Liver (tissue), 9 donors: ENCODE results near the gene PTPRB. TPM values are rescaled to one million over a fixed set of nuclear protein-coding genes. Genes with fewer than 3 reads are reported as not detected.
A peak's percentile ranks its signal among the peaks of the same experiment; 100 is the strongest.

Source experiments
- DNase-seq: peaks from one replicate; pipeline ENCODE4 v3.0.0-alpha.2; 2017; ENCODE audit warnings: low spot score
- H3K27ac ChIP-seq, 2 donors: one replicate each; pipeline ENCODE4 v1.7.0; 2013; ENCODE audit warnings: inconsistent platforms in 2 of 2, low read length in 2 of 2, control low read depth in 1 of 2, low read depth in 1 of 2, mild to moderate bottlenecking in 1 of 2
- H3K27me3 ChIP-seq, 4 donors: one replicate each; pipeline versions ENCODE4 v1.6.1 to v1.7.0; 2013; ENCODE audit warnings: low read length in 3 of 4, inconsistent platforms in 1 of 4, mild to moderate bottlenecking in 1 of 4, moderate library complexity in 1 of 4; ENCODE audit not compliant: control insufficient read depth in 4 of 4, insufficient read depth in 4 of 4
- H3K36me3 ChIP-seq, 4 donors: one replicate each; pipeline versions ENCODE4 v1.6.1 to v1.7.0; 2013; ENCODE audit warnings: low read length in 3 of 4, mild to moderate bottlenecking in 3 of 4, low read depth in 1 of 4, moderate library complexity in 1 of 4; ENCODE audit not compliant: control insufficient read depth in 4 of 4, insufficient read depth in 3 of 4
- H3K4me1 ChIP-seq, 4 donors: one replicate each; pipeline versions ENCODE4 v1.6.1 to v1.7.0; 2013; ENCODE audit warnings: low read length in 3 of 4, mild to moderate bottlenecking in 3 of 4, moderate library complexity in 1 of 4; ENCODE audit not compliant: control insufficient read depth in 4 of 4, insufficient read depth in 4 of 4
- H3K4me3 ChIP-seq, 3 donors: one replicate each; pipeline versions ENCODE4 v1.6.1 to v1.7.0; 2013; ENCODE audit warnings: low read length in 3 of 3, control low read depth in 1 of 3, low read depth in 1 of 3, mild to moderate bottlenecking in 1 of 3
- H3K9ac ChIP-seq, 2 donors: one replicate each; pipeline ENCODE4 v1.7.0; 2013; ENCODE audit warnings: low read length in 2 of 2, mild to moderate bottlenecking in 2 of 2, moderate library complexity in 2 of 2, control low read depth in 1 of 2, low read depth in 1 of 2
- H3K9me3 ChIP-seq, 4 donors: one replicate each; pipeline versions ENCODE4 v1.6.1 to v1.7.0; 2013; ENCODE audit warnings: low read length in 3 of 4; ENCODE audit not compliant: control insufficient read depth in 4 of 4
- EGR1 ChIP-seq, 2 donors: IDR thresholded peaks; 2 replicates each; pipeline ENCODE4 v1.6.1; 2016 to 2018; ENCODE audit warnings: antibody characterized with exemption in 2 of 2, low read depth in 2 of 2
- FOXA1 ChIP-seq: IDR thresholded peaks from 2 replicates; pipeline ENCODE4 v1.6.1; 2016; ENCODE audit warnings: antibody characterized with exemption
- FOXA2 ChIP-seq: IDR thresholded peaks from 2 replicates; pipeline ENCODE4 v1.6.1; 2016; ENCODE audit warnings: antibody characterized with exemption
- GABPA ChIP-seq, 2 donors: IDR thresholded peaks in 1 of 2; conservative IDR thresholded peaks in 1 of 2; 2 replicates each; pipeline ENCODE4 v1.6.1; 2016; ENCODE audit warnings: antibody characterized with exemption in 2 of 2, mild to moderate bottlenecking in 1 of 2, moderate library complexity in 1 of 2
- HNF4A ChIP-seq, 2 donors: conservative IDR thresholded peaks; 2 replicates each; pipeline ENCODE4 v1.6.1; 2016; ENCODE audit warnings: antibody characterized with exemption in 2 of 2, mild to moderate bottlenecking in 2 of 2
- HNF4G ChIP-seq: IDR thresholded peaks from 2 replicates; pipeline ENCODE4 v1.6.1; 2016; ENCODE audit warnings: antibody characterized with exemption
- JUND ChIP-seq, 2 donors: IDR thresholded peaks; 2 replicates each; pipeline ENCODE4 v1.6.1; 2016; ENCODE audit warnings: antibody characterized with exemption in 2 of 2
- NR2F2 ChIP-seq: IDR thresholded peaks from 2 replicates; pipeline ENCODE4 v1.6.1; 2016; ENCODE audit warnings: antibody characterized with exemption
- RAD21 ChIP-seq, 2 donors: IDR thresholded peaks; 2 replicates each; pipeline ENCODE4 v1.6.1; 2016; ENCODE audit warnings: antibody characterized with exemption in 2 of 2, mild to moderate bottlenecking in 2 of 2
- RXRA ChIP-seq, 2 donors: IDR thresholded peaks; 2 replicates each; pipeline ENCODE4 v1.6.1; 2017 to 2018; ENCODE audit warnings: antibody characterized with exemption in 2 of 2, mild to moderate bottlenecking in 1 of 2
- SP1 ChIP-seq: IDR thresholded peaks from 2 replicates; pipeline ENCODE4 v1.6.1; 2018; ENCODE audit warnings: antibody characterized with exemption, mild to moderate bottlenecking
- TAF1 ChIP-seq: conservative IDR thresholded peaks from 2 replicates; pipeline ENCODE4 v1.6.1; 2016; ENCODE audit warnings: antibody characterized with exemption, mild to moderate bottlenecking
- YY1 ChIP-seq: IDR thresholded peaks from 2 replicates; pipeline ENCODE4 v1.6.1; 2016; ENCODE audit warnings: antibody characterized with exemption, mild to moderate bottlenecking
- WGBS: extraction: QIAGEN DNeasy Blood & Tissue Kit; methylation state at CpG from one replicate; pipeline ENCODE4 v1.1.7; 2013; 5-methylcytosine and 5-hydroxymethylcytosine counted together
- polyA plus RNA-seq, 2 donors: library from polyadenylated mRNA; stranded (reverse) in 1 of 2; unstranded in 1 of 2; fragments of 200-250 nt in 1 of 2; fragments of >200 nt in 1 of 2; fragmentation: Nextera tagmentation in 1 of 2; extraction: Ambion mirVana in 1 of 2; gene quantifications; one replicate each; pipeline versions ENCODE4 v1.2.1 to v1.2.3, GENCODE V29; 2013 to 2015
- total RNA-seq, 2 donors: library from RNA; depleted of rRNA; stranded (reverse); fragments of >200 nt; gene quantifications; one replicate each; pipeline ENCODE4 v1.2.3, GENCODE V29; 2014
- TF ChIP-seq, protein P1 (sequence below): IDR thresholded peaks from 2 replicates; pipeline ENCODE4 v1.6.1; 2016; ENCODE audit warnings: antibody characterized with exemption
- TF ChIP-seq, protein P2 (sequence below): IDR thresholded peaks from 2 replicates; pipeline ENCODE4 v1.6.1; 2016; ENCODE audit warnings: antibody characterized with exemption, mild to moderate bottlenecking
- TF ChIP-seq, protein P3 (sequence below): IDR thresholded peaks from 2 replicates; pipeline ENCODE4 v1.6.1; 2016; ENCODE audit warnings: antibody characterized with exemption
- TF ChIP-seq, protein P4 (sequence below): IDR thresholded peaks from 2 replicates; pipeline ENCODE4 v1.6.1; 2016; ENCODE audit warnings: antibody characterized with exemption
- TF ChIP-seq, protein P5 (sequence below): fragments of 150-350 bp; IDR thresholded peaks from 2 replicates; pipeline ENCODE4 v1.5.1; 2017; ENCODE audit warnings: improper control_type of control experiment, low read depth, low read length; ENCODE audit not compliant: missing input control
- donor health status: healthy.
- donor health status: healthy.
- donor health status: healthy.
- donor health status: healthy.
- donor health status: healthy.

Gene PTPRB
- total and polyA plus RNA-seq, 4 donors = 6.3 to 64.9 (median 8.4) TPM

DNA sequence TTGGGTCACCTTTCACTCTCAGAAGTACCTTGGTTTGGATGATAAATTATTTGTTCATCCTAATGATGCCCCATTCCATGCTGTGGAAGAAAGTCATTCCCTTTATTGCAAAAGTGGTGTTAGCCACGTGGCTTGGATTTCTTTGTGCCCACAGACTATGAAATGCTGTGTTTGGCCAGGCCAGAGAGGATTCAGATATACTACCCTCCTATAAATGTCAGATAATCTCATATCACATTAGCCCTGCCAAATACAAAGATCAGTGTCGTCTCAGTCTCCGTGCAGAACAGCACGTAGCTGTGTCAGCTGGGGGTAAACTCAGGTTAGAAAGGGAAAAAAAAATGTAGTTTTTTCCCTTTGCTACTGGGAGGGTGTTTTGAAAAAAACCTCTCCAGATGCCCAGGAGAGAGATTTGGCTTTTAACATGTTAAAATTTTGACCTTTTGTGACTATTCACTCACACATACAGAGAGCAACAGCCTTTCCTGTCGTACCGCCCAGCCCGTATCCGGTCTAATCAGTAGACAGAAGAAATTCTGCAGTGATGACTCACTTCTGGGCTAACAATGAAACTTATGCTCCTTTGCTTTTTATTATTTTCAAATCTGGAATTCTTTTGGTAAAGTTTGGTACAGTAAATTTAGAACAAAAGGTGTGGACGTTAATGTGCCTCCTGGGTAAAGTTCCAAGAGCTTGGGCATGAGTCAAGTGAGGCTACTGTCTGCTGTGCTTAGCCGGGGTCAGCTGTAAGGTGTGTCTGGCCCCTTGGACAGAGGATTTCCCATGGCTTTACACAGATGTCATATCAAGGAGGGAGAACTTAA is 8.5 kb upstream of the PTPRB start:
- Histone ChIP-seq H3K9ac (no peak overlapping the region), H3K27ac (peak overlapping the region; percentile 43 to 52), H3K9me3 (no peaks in the 10 kb centered on the region), H3K4me3 (no peak overlapping the region), H3K4me1 (no peaks in the 10 kb centered on the region), H3K27me3 (peaks cover 0 to 2% (median 0%) of the 10 kb centered on the region in 4 donors), H3K36me3 (no peaks in the 10 kb centered on the region)
- WGBS = 42% methylated on average over 10 of the region's 10 CpGs
- peak; percentile 95 to 96 for TF ChIP-seq JUND (IDR thresholded peaks at IDR 0.05)
- peak; percentile 47 for TF ChIP-seq SP1
- no peak for TF ChIP-seq FOXA1
- TF ChIP-seq, protein P1, sequence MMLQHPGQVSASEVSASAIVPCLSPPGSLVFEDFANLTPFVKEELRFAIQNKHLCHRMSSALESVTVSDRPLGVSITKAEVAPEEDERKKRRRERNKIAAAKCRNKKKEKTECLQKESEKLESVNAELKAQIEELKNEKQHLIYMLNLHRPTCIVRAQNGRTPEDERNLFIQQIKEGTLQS = no peak
- TF ChIP-seq, protein P2, sequence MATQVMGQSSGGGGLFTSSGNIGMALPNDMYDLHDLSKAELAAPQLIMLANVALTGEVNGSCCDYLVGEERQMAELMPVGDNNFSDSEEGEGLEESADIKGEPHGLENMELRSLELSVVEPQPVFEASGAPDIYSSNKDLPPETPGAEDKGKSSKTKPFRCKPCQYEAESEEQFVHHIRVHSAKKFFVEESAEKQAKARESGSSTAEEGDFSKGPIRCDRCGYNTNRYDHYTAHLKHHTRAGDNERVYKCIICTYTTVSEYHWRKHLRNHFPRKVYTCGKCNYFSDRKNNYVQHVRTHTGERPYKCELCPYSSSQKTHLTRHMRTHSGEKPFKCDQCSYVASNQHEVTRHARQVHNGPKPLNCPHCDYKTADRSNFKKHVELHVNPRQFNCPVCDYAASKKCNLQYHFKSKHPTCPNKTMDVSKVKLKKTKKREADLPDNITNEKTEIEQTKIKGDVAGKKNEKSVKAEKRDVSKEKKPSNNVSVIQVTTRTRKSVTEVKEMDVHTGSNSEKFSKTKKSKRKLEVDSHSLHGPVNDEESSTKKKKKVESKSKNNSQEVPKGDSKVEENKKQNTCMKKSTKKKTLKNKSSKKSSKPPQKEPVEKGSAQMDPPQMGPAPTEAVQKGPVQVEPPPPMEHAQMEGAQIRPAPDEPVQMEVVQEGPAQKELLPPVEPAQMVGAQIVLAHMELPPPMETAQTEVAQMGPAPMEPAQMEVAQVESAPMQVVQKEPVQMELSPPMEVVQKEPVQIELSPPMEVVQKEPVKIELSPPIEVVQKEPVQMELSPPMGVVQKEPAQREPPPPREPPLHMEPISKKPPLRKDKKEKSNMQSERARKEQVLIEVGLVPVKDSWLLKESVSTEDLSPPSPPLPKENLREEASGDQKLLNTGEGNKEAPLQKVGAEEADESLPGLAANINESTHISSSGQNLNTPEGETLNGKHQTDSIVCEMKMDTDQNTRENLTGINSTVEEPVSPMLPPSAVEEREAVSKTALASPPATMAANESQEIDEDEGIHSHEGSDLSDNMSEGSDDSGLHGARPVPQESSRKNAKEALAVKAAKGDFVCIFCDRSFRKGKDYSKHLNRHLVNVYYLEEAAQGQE = no peak
- no peak for TF ChIP-seq RAD21 (IDR thresholded peaks at IDR 0.05)
- TF ChIP-seq, protein P3, sequence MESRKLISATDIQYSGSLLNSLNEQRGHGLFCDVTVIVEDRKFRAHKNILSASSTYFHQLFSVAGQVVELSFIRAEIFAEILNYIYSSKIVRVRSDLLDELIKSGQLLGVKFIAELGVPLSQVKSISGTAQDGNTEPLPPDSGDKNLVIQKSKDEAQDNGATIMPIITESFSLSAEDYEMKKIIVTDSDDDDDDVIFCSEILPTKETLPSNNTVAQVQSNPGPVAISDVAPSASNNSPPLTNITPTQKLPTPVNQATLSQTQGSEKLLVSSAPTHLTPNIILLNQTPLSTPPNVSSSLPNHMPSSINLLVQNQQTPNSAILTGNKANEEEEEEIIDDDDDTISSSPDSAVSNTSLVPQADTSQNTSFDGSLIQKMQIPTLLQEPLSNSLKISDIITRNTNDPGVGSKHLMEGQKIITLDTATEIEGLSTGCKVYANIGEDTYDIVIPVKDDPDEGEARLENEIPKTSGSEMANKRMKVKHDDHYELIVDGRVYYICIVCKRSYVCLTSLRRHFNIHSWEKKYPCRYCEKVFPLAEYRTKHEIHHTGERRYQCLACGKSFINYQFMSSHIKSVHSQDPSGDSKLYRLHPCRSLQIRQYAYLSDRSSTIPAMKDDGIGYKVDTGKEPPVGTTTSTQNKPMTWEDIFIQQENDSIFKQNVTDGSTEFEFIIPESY = no peak
- TF ChIP-seq, protein P4, sequence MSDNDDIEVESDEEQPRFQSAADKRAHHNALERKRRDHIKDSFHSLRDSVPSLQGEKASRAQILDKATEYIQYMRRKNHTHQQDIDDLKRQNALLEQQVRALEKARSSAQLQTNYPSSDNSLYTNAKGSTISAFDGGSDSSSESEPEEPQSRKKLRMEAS = no peak
- TF ChIP-seq, protein P5, sequence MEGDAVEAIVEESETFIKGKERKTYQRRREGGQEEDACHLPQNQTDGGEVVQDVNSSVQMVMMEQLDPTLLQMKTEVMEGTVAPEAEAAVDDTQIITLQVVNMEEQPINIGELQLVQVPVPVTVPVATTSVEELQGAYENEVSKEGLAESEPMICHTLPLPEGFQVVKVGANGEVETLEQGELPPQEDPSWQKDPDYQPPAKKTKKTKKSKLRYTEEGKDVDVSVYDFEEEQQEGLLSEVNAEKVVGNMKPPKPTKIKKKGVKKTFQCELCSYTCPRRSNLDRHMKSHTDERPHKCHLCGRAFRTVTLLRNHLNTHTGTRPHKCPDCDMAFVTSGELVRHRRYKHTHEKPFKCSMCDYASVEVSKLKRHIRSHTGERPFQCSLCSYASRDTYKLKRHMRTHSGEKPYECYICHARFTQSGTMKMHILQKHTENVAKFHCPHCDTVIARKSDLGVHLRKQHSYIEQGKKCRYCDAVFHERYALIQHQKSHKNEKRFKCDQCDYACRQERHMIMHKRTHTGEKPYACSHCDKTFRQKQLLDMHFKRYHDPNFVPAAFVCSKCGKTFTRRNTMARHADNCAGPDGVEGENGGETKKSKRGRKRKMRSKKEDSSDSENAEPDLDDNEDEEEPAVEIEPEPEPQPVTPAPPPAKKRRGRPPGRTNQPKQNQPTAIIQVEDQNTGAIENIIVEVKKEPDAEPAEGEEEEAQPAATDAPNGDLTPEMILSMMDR = no peak
- TF ChIP-seq RXRA (IDR thresholded peaks at IDR 0.05) = peak; percentile 35 to 67
- TF ChIP-seq YY1 = no peak
- TF ChIP-seq GABPA (IDR thresholded peaks at IDR 0.05 in 1 of 2, conservative IDR thresholded peaks at IDR 0.05 in 1 of 2) = no peak
- TF ChIP-seq NR2F2 = peak; percentile 96
- TF ChIP-seq EGR1 (IDR thresholded peaks at IDR 0.05; ENCODE audit: low read depth in 2 of 2) = no peak
- no peak for TF ChIP-seq HNF4A (conservative IDR thresholded peaks at IDR 0.05)
- TF ChIP-seq FOXA2 = no peak
- TF ChIP-seq HNF4G = no peak
- no peak for TF ChIP-seq TAF1
- DNase-seq = no peak
